ENCODE data around the gene CHI3L2.

Gene CHI3L2, protein sequence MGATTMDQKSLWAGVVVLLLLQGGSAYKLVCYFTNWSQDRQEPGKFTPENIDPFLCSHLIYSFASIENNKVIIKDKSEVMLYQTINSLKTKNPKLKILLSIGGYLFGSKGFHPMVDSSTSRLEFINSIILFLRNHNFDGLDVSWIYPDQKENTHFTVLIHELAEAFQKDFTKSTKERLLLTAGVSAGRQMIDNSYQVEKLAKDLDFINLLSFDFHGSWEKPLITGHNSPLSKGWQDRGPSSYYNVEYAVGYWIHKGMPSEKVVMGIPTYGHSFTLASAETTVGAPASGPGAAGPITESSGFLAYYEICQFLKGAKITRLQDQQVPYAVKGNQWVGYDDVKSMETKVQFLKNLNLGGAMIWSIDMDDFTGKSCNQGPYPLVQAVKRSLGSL

DNA sequence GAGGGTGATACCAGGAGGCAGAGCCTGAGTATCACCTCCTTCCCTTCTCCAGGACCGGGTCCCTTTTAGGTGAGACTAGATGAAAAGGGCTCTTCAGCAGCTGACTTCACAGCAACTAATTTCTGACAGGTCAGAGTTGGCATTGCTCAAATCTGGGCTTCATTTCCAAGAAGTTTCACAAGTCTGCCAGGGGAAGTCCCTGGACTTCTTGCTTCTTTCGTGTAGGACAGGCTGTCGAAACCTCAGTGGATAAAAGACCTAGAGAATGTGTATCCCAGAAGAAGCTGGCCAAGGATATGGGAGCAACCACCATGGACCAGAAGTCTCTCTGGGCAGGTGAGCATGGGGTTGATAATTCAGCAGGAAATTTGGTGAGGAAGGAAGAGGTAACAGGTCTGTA is at the start of gene CHI3L2:
Gene CHI3L2, plus strand, starts transcription at position 280 of the 400 bp plus-strand sequence. Its CDS starts 17 bp downstream, at position 297.
- DNase-seq: no peak

DNA sequence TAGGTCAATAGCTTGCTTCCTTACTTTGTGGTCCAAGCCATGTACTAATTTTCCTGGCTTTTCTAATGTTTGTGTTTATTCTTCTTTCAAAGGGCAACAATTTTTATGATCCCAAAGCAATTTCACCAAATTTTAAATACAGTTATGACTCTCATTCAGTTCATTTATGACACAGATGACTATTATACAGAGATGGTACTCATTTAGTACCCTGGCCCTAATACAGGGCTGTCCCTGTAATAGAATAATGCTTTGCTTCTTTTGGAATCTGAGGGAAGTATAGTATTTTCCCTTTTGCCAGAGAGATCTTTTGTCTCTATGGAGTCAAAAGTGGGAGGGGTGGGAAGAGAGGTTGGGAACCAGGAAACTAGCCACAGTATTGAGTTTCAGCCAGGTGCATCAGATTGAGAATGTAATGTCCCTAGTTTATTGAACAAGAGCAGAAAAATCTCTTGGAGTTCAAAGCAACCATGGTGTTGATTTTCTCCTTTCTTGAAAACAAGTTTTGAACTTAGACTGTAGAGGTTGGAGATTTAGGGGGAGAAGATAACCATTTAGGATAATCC is 47.5 kb upstream of the CHI3L2 start:
- DNase-seq: no peak

DNA sequence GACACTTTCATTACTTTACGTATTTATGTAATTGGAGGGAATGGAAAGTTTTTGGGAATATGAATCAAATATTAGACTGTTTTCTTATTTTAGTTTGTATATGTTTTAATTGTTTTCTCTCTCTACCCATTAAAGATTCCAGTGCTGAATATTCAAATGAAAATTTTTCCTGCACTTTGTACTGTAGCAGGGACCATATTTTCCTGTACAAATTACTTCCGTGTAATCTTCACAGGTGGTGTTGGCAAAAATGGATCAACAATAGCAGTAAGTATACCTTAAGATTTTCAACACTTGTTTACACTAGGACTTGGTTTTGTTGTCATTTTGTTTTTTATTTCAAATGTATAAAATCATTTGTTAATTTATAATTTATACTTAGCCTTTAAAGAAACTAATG is 45.5 kb upstream of the CHI3L2 start:
- no peak for DNase-seq

DNA sequence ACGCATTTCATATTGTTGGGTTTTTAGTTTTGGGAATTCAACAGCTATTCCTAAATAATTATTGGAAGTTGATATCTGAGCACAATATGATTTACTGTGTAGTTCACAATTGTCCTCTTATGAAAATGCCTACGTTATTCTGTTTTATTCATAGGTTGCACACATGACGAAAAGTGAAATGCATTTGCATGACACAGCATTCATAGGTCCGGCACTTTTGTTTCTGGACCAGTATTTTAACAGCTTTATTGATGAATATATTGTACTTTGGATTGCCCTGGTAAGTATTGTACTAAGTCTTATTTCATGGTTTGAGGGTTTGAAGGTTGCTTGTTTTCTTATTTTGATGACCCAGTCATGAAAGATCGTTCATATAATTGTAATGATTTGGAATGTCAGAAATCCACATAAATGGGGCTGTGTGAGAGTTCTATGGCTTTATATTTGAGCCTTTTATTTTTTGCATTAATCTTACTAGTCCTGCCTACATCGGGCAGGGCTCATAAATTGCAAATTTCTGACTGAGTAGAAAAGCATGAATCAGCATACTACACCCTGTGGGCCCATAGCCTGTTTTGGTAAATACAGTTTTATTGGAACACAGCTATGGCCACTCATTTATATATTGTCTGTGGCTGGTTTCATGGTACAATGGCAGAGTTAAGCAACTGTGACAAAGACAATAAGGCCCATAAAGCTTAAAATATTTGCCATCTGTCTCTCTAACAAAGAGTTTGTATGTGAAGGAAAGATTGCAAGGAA is 44.0 kb upstream of the CHI3L2 start:
- DNase-seq: no peak

DNA sequence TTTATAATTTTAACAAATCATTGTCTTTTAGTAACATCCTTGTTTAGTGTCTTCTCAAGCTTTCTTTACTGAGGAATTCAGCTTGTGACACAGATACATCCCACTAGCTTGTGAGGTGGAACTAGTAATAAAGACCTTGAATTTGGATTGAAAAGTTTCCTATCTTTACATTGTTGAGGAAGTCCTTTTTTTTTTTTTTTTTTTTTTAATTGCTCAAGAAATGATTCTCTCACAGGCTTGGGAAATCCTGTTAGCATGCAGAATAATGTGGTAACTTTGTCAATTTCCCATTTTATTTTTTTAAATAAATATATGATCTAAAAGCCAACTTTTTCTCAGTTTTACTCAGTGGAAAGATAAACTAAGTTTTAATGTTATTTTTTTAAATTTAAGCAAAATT is 42.9 kb upstream of the CHI3L2 start:
- no peak for DNase-seq

DNA sequence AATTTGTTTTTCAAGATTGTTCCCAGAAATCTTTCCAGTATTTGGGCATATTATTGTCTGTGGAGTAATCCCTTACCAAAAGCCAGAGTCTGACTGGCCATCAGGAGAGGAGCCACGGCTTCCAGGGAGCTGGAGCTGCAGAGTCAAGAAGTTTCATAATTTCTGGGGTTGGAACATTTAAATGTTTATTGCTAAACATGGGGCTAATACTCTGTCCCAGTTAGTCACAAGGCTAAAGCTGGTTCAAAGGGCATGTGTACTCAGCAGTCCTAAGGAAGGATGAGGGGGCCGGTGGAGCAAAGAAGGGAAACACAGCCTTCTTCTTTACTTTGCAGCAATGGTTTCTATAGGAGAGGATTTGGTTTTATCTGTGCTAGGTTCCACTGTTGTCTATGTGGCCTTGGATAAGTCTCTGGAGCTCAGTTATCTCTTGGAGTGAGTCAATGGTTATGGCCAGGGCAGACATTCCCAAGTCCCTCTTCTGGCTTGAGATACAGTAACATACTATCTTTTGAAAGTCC is 36.5 kb upstream of the CHI3L2 start:
- DNase-seq: no peak

DNA sequence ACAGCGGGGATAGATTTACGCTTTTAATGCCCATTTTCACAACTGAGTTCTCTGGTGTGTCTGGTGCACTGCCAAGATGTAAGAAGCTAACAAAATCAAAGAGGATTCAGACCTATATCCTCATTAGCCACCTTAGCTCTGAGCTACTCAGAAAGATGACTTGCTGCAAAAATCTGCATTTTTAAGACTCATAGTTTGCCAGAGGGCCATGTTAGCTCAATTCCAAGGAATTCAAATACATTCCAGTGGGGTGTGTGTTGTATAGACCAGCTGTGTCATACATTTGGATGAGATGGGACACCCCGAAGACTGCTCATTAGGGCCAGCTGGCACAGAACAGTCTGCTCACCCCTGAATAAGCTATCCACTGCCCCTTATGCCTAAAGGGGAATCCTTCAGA is 36.0 kb upstream of the CHI3L2 start:
- peak; percentile 9 for DNase-seq

DNA sequence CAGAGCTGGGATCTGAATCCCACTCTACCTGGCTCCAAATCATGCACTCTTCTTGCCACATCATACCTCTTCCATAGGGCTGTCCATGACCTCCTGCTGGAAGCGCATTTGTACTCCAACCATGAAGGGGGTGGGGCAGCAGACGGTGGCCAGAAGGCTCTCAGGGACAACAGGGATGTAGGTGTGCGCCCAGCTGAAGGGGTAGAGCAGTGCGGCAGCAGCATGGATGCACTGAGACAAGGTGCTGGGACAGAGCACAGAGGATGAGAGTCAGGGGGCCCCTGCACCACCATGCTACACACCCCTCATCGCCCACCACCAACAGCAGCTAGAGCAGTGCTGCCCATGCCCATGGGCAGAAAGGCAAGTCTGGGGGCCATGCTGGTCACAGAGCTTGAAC is 35.4 kb upstream of the CHI3L2 start:
- DNase-seq: no peak

DNA sequence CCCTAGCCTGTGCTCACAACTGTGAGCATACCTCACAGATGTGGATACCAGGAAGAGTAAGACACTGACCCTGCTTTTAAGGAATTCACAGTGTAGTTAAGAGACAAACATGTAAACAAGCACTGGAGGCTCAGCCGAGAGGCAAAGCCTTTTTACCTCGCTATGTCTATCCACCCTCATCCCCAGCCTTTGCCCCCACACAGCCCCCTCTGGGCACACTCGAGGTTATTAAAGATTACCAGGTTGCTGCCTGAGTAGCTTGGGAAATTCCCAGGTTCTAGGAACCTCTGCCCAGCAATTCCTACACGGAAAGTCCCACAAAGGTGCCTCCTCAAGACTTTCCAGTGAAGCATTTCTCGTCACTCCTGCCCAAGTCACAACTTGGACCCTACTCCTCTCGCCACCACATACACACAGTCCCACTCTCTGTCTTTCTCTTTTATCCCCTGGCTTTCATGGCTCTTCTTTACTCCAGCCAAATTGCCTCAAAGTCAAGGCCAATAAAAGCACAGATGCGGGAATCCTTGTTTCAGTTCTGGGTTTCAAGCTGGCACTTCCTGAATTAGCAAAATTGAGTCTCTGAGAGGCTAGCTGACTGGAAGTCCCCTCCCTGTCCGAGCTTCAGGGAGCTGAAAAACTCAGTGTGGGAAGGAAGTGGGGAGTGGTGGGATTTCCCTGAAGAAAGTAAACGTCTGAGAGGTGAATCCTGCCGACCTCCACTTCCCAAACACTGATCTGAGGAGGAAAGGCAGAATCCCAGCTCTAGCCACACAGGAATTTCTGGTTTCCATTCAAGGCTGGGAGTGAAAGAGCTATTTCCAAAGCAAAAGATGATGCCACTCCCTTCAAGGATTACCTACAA is 34.6 kb upstream of the CHI3L2 start:
- no peak for DNase-seq

DNA sequence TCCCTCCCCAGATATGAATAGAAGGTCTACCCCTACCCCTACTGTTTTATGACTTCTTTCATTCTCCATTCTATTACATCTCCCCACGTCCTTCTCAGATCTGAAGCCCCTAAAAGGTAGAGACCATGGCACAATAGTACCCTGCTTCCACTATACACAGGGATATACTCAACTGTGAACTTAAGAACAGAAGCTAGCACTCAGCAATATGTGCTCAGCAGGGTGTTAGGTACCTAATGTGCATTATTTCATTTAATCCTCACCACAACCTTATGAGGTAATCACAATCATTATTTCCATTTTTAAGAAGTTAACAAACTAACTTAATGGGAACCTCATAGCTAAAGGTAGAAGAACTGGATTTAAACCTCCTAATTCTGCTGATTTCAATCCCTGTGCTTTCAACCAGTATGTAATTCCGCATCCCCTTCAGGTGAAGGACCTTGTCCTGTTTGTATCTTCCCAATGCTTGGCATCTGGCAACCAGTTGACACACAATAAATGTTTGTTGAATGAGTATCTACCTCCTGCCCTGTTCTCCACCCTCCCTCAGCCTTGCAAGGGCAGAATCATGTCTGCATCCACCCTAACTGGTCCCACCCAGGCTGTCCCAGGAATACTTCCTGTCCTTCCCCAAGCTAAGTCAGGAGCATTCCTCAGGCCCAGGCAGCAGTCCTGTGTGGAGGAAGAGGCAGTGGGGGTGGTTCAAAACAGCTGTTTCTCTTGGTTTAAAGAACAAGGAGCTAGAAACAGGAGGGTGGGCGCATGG is 33.6 kb upstream of the CHI3L2 start:
- no peak for DNase-seq

DNA sequence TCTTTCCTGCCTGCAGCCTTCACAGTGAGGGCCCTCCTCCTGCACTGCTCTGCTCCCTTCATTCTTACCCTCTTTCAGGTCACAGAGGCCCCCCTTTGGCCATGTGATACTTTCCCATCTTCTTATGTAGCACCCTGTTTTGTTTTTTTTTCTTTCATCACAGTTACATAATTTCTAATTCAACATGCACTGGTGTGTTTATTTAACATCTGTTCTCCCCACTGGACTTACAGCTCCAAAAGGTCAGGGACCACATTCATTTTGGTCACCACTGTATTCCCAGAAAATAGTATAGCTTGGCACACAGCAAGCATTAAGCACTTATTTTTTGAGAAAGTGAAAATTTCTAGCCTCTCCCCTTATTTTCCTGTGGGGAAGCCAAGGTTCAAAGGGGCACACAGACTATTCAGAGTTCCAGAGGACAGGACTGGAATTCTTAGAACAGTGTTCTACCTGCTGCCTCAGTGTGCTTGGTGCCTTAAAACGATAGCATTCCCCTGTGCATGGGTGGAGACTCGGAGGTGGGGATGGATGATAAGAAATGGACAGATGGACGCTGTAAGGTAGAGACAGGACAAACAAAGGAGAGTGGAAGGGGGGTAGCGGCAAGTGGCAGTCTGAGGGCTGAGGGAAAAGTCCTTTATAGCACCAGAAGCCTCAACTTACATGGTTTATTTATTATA is 32.4 kb upstream of the CHI3L2 start:
- DNase-seq: no peak

DNA sequence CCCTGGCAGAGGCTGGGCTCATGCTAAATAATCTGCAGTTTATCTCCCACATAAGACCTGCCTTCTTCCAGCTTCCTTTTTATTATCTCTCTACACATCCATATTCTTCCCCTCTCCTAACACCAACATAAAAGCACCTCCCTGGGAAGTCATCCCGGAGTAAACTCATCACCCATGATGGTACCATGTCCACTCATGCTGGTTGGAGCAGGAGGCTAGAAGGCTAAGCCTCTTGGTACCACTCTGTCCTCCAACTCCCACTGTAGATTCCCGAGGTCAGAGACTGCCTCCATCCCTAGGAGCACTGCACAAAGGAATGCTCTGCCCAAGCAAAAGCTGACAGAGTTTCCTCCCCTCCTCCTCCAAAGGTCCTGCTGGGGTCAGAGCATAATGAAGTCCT is 31.3 kb upstream of the CHI3L2 start:
- no peak for DNase-seq

DNA sequence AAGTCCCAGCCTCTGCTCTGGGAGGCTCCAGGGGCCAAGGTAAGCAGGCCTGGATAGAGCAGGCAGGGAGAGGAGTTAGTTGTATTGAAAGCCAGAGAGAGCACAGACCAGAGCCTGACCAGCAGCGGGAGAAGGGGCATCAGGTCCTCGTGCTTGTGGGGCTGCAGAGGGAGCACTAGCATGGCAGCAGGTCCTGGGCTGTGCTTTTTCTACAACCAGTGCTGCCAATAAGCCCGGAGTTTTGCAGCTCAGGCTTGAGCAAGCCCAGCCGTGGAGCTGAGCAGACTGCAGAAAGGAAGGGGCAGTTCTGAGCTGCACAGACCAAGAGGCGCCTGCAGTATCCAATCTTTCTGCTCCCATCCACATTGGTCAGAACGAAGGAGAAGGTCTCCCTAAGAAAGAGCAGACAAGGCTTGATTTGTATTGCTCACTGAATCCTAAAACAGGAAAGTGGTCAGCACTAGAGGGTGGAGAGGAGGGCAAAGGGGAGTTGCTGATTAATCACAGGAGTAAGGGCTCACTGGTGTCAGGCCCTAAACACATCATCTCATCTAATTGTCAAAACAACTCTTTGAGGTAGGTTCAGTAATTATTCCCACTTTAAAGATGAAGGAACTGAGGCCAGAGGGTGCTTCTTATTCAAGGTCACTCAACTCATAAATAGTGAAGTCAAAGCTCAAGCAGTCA is 29.8 kb upstream of the CHI3L2 start:
- no peak for DNase-seq

DNA sequence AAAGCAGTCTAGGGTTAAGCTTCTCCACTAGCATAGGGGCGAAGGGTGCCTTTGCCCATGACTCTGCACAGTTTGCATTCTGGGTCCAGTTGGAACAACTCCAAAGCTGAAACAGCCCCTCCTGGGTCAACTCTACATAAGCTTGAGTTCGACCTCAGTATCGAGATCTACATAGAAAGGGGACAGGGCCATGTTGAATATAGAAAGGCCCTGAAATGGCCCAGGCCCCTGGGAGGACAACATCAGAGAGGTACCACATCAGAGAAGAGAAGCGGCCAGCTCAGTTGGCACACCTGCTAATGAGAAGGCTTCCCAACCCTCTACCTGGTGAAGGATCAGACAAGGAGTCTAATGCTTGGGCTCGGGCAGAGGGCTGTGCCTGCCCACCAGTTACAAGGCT is 28.7 kb upstream of the CHI3L2 start:
- no peak for DNase-seq

DNA sequence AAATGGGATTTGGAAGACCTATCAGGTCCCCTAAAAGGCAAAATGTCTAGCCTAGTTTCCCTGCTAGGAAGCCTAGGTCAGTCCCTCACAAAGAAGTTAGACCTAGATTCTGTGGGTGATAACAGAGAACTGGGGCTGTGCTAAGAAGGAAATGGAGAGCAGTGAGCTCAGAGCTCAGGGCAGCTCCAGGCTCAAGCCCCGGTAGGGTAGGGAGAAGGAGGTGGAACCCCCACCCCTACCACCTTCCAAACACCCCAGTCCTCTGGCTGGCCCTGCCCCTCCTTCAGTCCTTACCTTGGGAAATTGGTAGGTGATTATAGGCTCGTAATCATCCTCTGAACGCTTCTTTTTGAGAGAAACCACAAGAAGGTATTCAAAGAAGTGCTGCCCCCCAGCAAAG is 28.2 kb upstream of the CHI3L2 start:
- DNase-seq: no peak

DNA sequence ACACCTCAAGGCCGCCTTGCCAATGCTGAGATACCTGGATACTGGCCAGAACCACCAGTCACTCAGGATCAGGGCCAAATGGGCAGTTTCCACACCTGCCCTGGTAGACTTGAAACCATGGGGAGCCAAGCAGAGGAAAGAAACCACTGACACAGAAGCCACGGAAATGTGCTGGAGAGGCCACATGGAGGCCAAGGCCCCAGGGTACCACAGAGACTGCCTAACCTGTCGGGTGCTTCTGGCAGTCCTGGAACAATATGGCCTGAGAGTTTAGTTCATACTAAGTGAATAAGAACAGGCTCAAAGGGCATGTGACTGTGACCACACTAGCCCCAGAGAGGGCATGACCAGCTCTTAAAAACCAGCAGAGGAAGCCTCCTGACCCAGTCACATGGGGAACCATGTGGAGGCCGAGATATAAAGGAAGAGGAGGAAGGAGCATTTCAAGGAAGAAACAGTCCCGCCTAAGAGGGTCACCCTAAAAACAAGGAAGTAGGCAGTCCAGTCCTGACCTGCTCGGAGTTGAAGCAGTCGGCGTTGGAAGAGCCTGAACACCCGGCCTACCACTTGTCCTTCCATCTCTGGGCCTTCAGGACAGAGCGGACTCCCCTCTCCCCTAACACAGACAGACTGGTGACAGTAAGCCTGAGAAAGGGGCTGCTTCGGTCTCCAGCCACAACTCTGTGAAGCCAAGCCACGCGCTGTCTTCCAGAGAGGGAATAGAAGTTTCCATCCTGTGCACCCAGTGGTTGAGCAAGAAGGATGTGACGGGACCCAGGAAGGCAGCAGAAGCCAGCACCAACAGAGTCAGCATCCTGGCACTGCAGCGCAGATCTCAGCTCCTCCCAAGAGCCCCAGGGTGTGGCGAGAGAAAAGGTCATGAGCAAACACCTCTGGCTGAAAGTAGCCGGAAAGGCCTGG is 27.4 kb upstream of the CHI3L2 start, which contains the start of gene DENND2D:
Gene DENND2D, minus strand, starts transcription at position 766 of the 921 bp plus-strand sequence. Its CDS starts 187 bp downstream, at position 579.
- DNase-seq: no peak

DNA sequence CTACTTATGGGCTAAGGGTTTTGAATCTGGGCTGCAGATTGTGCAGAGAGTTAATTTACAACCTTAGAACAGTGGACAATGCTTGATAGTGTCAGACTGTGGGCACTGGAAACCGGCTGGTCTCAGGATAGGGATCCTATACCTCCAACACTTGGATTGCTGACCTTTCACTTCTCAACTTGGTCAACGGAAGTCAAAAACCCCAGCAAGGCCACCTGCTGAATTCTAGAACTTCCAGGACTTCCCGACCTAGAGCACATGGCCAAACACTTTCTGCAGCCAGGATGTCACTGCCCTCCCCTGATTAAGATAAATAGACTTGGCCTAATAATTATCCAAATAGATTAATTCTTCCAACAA is 26.7 kb upstream of the CHI3L2 start:
- no peak for DNase-seq

DNA sequence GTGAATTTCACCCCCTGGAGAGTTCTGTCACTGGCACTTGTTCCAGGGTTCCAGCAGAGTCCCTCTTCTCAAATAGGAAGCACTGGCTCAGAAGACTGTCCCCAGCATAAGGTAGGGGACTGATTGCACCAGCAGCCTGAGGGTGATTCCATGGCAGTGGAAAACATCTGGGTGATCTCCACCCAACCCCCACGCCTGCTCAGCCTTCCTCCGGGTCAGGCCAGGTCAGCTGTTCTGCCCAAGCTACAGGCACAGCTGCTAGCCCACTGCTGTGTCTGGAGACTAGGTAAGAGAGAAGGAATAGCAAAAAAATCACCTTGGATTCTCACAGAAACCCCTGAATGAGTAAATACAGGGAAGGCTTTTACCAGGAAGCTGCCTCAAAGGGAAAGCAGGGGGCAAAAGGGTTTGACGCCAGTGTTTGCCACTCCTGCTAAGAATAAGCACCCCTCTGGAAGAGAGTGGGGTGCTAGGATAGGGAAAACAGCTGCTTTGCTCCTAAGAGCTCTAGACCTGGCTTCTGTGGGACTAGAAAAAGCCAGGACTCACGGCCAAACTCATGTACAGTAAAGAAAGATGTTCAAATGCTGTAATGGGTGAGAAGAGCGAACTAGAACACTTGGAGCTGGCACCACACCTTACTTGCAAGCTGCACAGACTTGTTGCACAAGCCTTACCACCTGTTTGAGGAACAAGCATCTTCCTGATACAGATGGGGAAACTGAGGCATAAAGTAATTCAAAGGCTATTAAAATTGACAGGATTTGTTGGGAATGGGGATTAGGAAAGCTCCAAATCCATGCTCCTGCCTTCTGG is 26.0 kb upstream of the CHI3L2 start:
- DNase-seq: no peak

DNA sequence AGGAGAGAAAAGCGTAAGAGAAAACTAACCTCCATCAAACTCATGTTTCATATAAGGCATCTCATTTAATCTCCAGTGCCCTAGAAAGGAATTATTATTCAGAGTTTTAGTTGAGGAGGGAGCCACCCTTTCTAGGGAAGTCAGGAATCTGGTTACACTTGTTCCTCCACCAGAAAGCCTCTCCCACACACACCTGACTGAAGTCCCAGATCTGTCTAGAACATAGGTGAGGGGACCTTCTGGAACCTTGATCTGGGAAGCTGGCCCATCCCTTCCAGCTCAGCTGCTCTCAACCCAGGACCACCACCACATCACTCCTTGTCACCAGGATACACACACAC is 25.2 kb upstream of the CHI3L2 start:
- no peak for DNase-seq

Data from T1000 (cell line).